Measurements from ENCODE around the gene SERTAD3. TPM values are rescaled to one million over a fixed set of nuclear protein-coding genes. Genes with fewer than 3 reads are reported as not detected.

The SERTAD3 gene
- polyA plus RNA-seq, 2 of the 4 experiments (the other 2 are of a cell fraction) = 39.7 to 40.2 TPM

GRCh38 chr19:40493778-40494177, 49.6 kb upstream of the SERTAD3 start:
- TF ChIP-seq RARB (CRISPR knock-in tag; IDR thresholded peaks at IDR 0.05) (no peak), MYC (IDR thresholded peaks at IDR 0.05; ENCODE audit: borderline replicate concordance, low read length) (no peak), MAFK (IDR thresholded peaks at IDR 0.05; ENCODE audit: partially characterized antibody) (no peak), RFX5 (IDR thresholded peaks at IDR 0.05) (no peak), HDAC2 (IDR thresholded peaks at IDR 0.05) (no peak), JUNB (IDR thresholded peaks at IDR 0.05) (no peak), PBX3 (IDR thresholded peaks at IDR 0.05) (no peak), FOSL2 (IDR thresholded peaks at IDR 0.05) (no peak), FOSL2 (CRISPR knock-in tag; IDR thresholded peaks at IDR 0.05) (no peak), ZC3H11A (IDR thresholded peaks at IDR 0.05) (no peak), ESRRA (IDR thresholded peaks at IDR 0.05; ENCODE audit: borderline replicate concordance, low read length) (no peak), JUN (IDR thresholded peaks at IDR 0.05) (no peak)
- no peak overlapping the region for H3K27ac ChIP-seq
- ChIA-PET POLR2A (no interaction called here), CTCF (interaction anchor here (1.0 to 4.0 kb wide), 10 partner anchors 9 to 141 kb away, joined by 3 to 22 read pairs (median 6); partner anchors contain the start of genes BLVRB and SPTBN4)
- DNase-seq (ENCODE audit: low read depth in 1 of 2, low spot score in 1 of 2) (no peak), FAIRE-seq (no peak), ATAC-seq (no peak)
- 10% methylated on average over 4 of the region's 4 CpGs for WGBS (ENCODE audit: missing lambda C conversion rate)
- no peaks in the 10 kb centered on the region for H3K4me1 ChIP-seq
- H3K9me3 ChIP-seq = no peaks in the 10 kb centered on the region
- H3K4me2 ChIP-seq = no peak overlapping the region
- H3K4me3 ChIP-seq = no peak overlapping the region

- no peaks in the 10 kb centered on the region for H3K9me3 ChIP-seq
- FAIRE-seq (no peak), ATAC-seq (no peak), DNase-seq (ENCODE audit: low read depth in 1 of 2, low spot score in 1 of 2) (no peak)
- H3K4me3 ChIP-seq = no peak overlapping the region
- H3K27ac ChIP-seq = no peak overlapping the region
- H3K4me1 ChIP-seq = 0 out of 3 replicates have a peak, but pooled peaks cover 6% of the 10 kb centered on the region
- H3K4me2 ChIP-seq = no peak overlapping the region
- CTCF ChIA-PET = interaction anchor here (0.6 to 4.0 kb wide), 16 partner anchors 8 to 652 kb away, joined by 3 to 25 read pairs (median 4); partner anchors contain the start of genes BLVRB and SPTBN4
- POLR2A ChIA-PET = no interaction called here
- TF ChIP-seq CEBPB (IDR thresholded peaks at IDR 0.05) (no peak), REST (IDR thresholded peaks at IDR 0.05) (no peak), MAX (IDR thresholded peaks at IDR 0.05) (no peak), ZSCAN20 (CRISPR knock-in tag; IDR thresholded peaks at IDR 0.05) (no peak)
- 85% methylated on average over 3 of the region's 3 CpGs for WGBS (ENCODE audit: missing lambda C conversion rate)
Observed at GRCh38 chr19:40492274-40492673, 48.1 kb upstream of the SERTAD3 start.

GRCh38 chr19:40489882-40490230, 45.7 kb upstream of the SERTAD3 start:
- POLR2A ChIA-PET = no interaction called here
- peak in 1 of 2 experiments; percentile 2; a peak in 1 of 6 replicates for ATAC-seq
- TF ChIP-seq HDAC2 (IDR thresholded peaks at IDR 0.05) (no peak), REST (IDR thresholded peaks at IDR 0.05) (no peak), RAD21 (conservative IDR thresholded peaks at IDR 0.05 in 1 of 2, IDR thresholded peaks at IDR 0.05 in 1 of 2) (no peak), FOSL2 (IDR thresholded peaks at IDR 0.05) (no peak), FOSL2 (CRISPR knock-in tag; IDR thresholded peaks at IDR 0.05) (no peak), ZFP36 (IDR thresholded peaks at IDR 0.05; ENCODE audit: borderline replicate concordance, partially characterized antibody) (no peak), FOXS1 (CRISPR knock-in tag; IDR thresholded peaks at IDR 0.05) (no peak), EHF (CRISPR knock-in tag; IDR thresholded peaks at IDR 0.05) (no peak), FOSB (CRISPR knock-in tag; IDR thresholded peaks at IDR 0.05) (no peak), ZSCAN20 (CRISPR knock-in tag; IDR thresholded peaks at IDR 0.05) (no peak), HOXB5 (CRISPR knock-in tag; IDR thresholded peaks at IDR 0.05) (no peak), HES2 (IDR thresholded peaks at IDR 0.05) (no peak), HMGXB4 (CRISPR knock-in tag; IDR thresholded peaks at IDR 0.05; ENCODE audit: borderline replicate concordance) (no peak)

More at GRCh38 chr19:40489882-40490230, 45.7 kb upstream of the SERTAD3 start:
- no peak for DNase-seq (ENCODE audit: low read depth in 1 of 2, low spot score in 1 of 2)
- 0 out of 3 replicates have a peak, but pooled peaks cover 6% of the 10 kb centered on the region for H3K4me1 ChIP-seq
- H3K9me3 ChIP-seq = no peaks in the 10 kb centered on the region
- H3K27ac ChIP-seq = no peak overlapping the region
- CTCF ChIA-PET = interaction anchor here (1.6 to 3.8 kb wide), 4 partner anchors 11 to 145 kb away, joined by 4 to 25 read pairs (median 17); partner anchors contain the start of genes BLVRB and SPTBN4
- FAIRE-seq = no peak
- peak overlapping the region; percentile 27; the same call in 1 of the 3 replicates for H3K4me2 ChIP-seq
- 67% methylated on average over 25 of the region's 25 CpGs for WGBS (ENCODE audit: missing lambda C conversion rate)
- H3K4me3 ChIP-seq = no peak overlapping the region

All from A549 (cell line).